GM12878 (cell line): ENCODE results near the gene ADPRHL1. TPM values are rescaled to one million over a fixed set of nuclear protein-coding genes. Genes with fewer than 3 reads are reported as not detected.

ENCODE experiments used
- ATAC-seq: fragments of 200-7000 bp; cut with Tn5 transposase; 3 replicates; pipeline ENCODE4 v1.9.1; 2020; ENCODE audit warnings: mild to moderate bottlenecking, moderate library complexity
- BruUV-seq: library from RNA; stranded (reverse); fragments of 400-500 nt; replicated peaks from 2 replicates; lab custom pipeline; 2021; lab: Mats Ljungman, UMichigan
- CTCF ChIA-PET: fragments of 300-600 bp; sonication (Branson Sonifier 250); formaldehyde crosslinking; extraction: SDS; loops from one replicate; lab custom pipeline; 2021; ENCODE audit warnings: inconsistent platforms; lab: Yijun Ruan, JAX
- POLR2A ChIA-PET: fragments of 350-600 bp; formaldehyde crosslinking; extraction: SDS; loops from one replicate; lab custom pipeline; 2021; ENCODE audit warnings: inconsistent platforms; lab: Charles Lee
- RAD21 ChIA-PET: fragments of 300-600 bp; sonication (Branson Sonifier 250); formaldehyde crosslinking; loops from one replicate; lab custom pipeline; 2023; ENCODE audit warnings: antibody characterized with exemption; ENCODE audit not compliant: unreplicated experiment; lab: Charles Lee
- SMC1A ChIA-PET: fragments of 300-600 bp; sonication (Branson Sonifier 250); formaldehyde crosslinking; loops from one replicate; lab custom pipeline; 2023; ENCODE audit not compliant: unreplicated experiment, uncharacterized antibody; lab: Charles Lee
- DNase-seq: peaks from one replicate; pipeline ENCODE4 v3.0.0-alpha.2; 2011; ENCODE audit warnings: low read depth, low spot score
- FAIRE-seq: peaks from 3 replicates; lab custom pipeline; 2011; peaks lifted over from hg19 to GRCh38; lab: Jason Lieb, UNC
- H2AFZ ChIP-seq: 2 replicates; pipeline ENCODE4 v1.6.0; 2011; ENCODE audit warnings: low read depth, low read length, control low read depth; ENCODE audit not compliant: control insufficient read depth
- H3K27ac ChIP-seq: 2 replicates; pipeline ENCODE4 v1.5.1; 2011; ENCODE audit warnings: control low read depth; ENCODE audit not compliant: control insufficient read depth, insufficient read depth
- H3K27me3 ChIP-seq, 2 experiments: replicated peaks in 1 of 2; 2 replicates each; pipeline versions ENCODE4 v1.6.0 to v1.6.1; 2011; ENCODE audit warnings: low read length in 1 of 2; ENCODE audit not compliant: control insufficient read depth in 2 of 2, insufficient read depth in 2 of 2
- H3K36me3 ChIP-seq, 2 experiments: 2 replicates each; pipeline ENCODE4 v1.5.1; 2011; ENCODE audit warnings: low read length in 1 of 2; ENCODE audit not compliant: control insufficient read depth in 2 of 2, insufficient read depth in 2 of 2
- H3K4me1 ChIP-seq: 2 replicates; pipeline ENCODE4 v1.6.1; 2011; ENCODE audit warnings: mild to moderate bottlenecking, low read length, moderate library complexity, mixed read lengths; ENCODE audit not compliant: control insufficient read depth, insufficient read depth
- H3K4me2 ChIP-seq: 2 replicates; pipeline ENCODE4 v1.6.0; 2011; ENCODE audit warnings: control low read depth; ENCODE audit not compliant: control insufficient read depth, insufficient read depth
- H3K4me3 ChIP-seq: fragments of 200-600 bp; sonication (generic); 2 replicates; pipeline ENCODE4 v1.5.1; 2016
- H3K79me2 ChIP-seq: 2 replicates; pipeline ENCODE4 v1.6.0; 2011; ENCODE audit warnings: low read length; ENCODE audit not compliant: control insufficient read depth, insufficient read depth
- H3K9ac ChIP-seq: 2 replicates; pipeline ENCODE4 v1.8.0; 2011; ENCODE audit warnings: low read length, control low read depth, mixed read lengths; ENCODE audit not compliant: control insufficient read depth, insufficient read depth
- H3K9me3 ChIP-seq: replicated peaks from 3 replicates; pipeline ENCODE4 v1.5.1; 2011; ENCODE audit warnings: mild to moderate bottlenecking, low read length; ENCODE audit not compliant: control insufficient read depth, insufficient read depth
- H4K20me1 ChIP-seq: 2 replicates; pipeline ENCODE4 v1.6.0; 2011; ENCODE audit not compliant: control insufficient read depth, insufficient read depth
- CREB1 ChIP-seq: IDR thresholded peaks from 2 replicates; pipeline ENCODE4 v1.6.1; 2012; ENCODE audit warnings: low read depth, mild to moderate bottlenecking, inconsistent platforms
- CREM ChIP-seq: IDR thresholded peaks from 2 replicates; pipeline ENCODE4 v1.6.1; 2014; ENCODE audit warnings: antibody characterized with exemption, low read depth
- EGR1 ChIP-seq, 2 experiments: IDR thresholded peaks; 1 replicate in 1 of 2; 2 replicates in 1 of 2; pipeline ENCODE4 v1.6.1; 2011 to 2012; ENCODE audit warnings: low read depth in 2 of 2, low read length in 2 of 2, borderline replicate concordance in 1 of 2, mild to moderate bottlenecking in 1 of 2, moderate library complexity in 1 of 2
- ESRRA ChIP-seq: IDR thresholded peaks from 2 replicates; pipeline ENCODE4 v1.6.1; 2012; ENCODE audit warnings: mild to moderate bottlenecking, low read length, improper control_type of control experiment
- EZH2 ChIP-seq: IDR thresholded peaks from 2 replicates; pipeline ENCODE4 v1.6.1; 2012; ENCODE audit warnings: low read depth, mild to moderate bottlenecking, control low read depth, inconsistent platforms, low read length, borderline replicate concordance; ENCODE audit not compliant: control insufficient read depth
- HDGF ChIP-seq: fragments of 450-650 bp; IDR thresholded peaks from 2 replicates; pipeline ENCODE4 v1.6.1; 2016; ENCODE audit warnings: antibody characterized with exemption
- IRF4 ChIP-seq: IDR thresholded peaks from 2 replicates; pipeline ENCODE4 v1.6.1; 2011; ENCODE audit warnings: low read depth, low read length
- POLR2A ChIP-seq: IDR thresholded peaks from 2 replicates; pipeline ENCODE4 v1.6.1; 2011; ENCODE audit warnings: low read depth, mild to moderate bottlenecking, low read length
- RAD21 ChIP-seq: IDR thresholded peaks from 2 replicates; pipeline ENCODE4 v1.6.1; 2011; ENCODE audit warnings: mild to moderate bottlenecking, low read depth, low read length, moderate library complexity; ENCODE audit not compliant: insufficient read depth
- RBBP5 ChIP-seq: fragments of 200-600 bp; sonication (generic); conservative IDR thresholded peaks from 2 replicates; pipeline ENCODE4 v1.6.1; 2016
- SMARCA5 ChIP-seq: fragments of 450-650 bp; IDR thresholded peaks from 2 replicates; pipeline ENCODE4 v1.6.1; 2017; ENCODE audit warnings: mild to moderate bottlenecking
- SUZ12 ChIP-seq: fragments of 200-600 bp; sonication (generic); IDR thresholded peaks from one replicate; pipeline ENCODE4 v1.6.1; 2018; ENCODE audit warnings: antibody characterized with exemption, mild to moderate bottlenecking; ENCODE audit not compliant: unreplicated experiment
- WRNIP1 ChIP-seq: IDR thresholded peaks from 2 replicates; pipeline ENCODE4 v1.6.1; 2011; ENCODE audit warnings: low read depth, low read length, improper control_type of control experiment, borderline replicate concordance
- YY1 ChIP-seq: IDR thresholded peaks from 2 replicates; pipeline ENCODE4 v1.6.1; 2011; ENCODE audit warnings: low read depth, mild to moderate bottlenecking, low read length
- ZBED1 ChIP-seq: IDR thresholded peaks from 2 replicates; pipeline ENCODE4 v1.6.1; 2016; ENCODE audit warnings: borderline replicate concordance
- ZBTB40 ChIP-seq: fragments of 450-650 bp; IDR thresholded peaks from 2 replicates; pipeline ENCODE4 v1.6.1; 2016; ENCODE audit warnings: mild to moderate bottlenecking, moderate library complexity, borderline replicate concordance
- ZNF207 ChIP-seq: fragments of 450-650 bp; IDR thresholded peaks from 2 replicates; pipeline ENCODE4 v1.6.1; 2014; ENCODE audit warnings: antibody characterized with exemption, mild to moderate bottlenecking, borderline replicate concordance
- ZNF24 ChIP-seq: fragments of 450-650 bp; IDR thresholded peaks from 2 replicates; pipeline ENCODE4 v1.6.1; 2017; ENCODE audit warnings: antibody characterized with exemption, mild to moderate bottlenecking
- ZNF384 ChIP-seq: IDR thresholded peaks from 2 replicates; pipeline ENCODE4 v1.6.1; 2012; ENCODE audit warnings: low read depth, mild to moderate bottlenecking, low read length, improper control_type of control experiment, borderline replicate concordance
- WGBS: methylation state at CpG from one replicate; pipeline ENCODE4 v1.1.6; 2016; ENCODE audit warnings: low lambda C conversion rate; ENCODE audit not compliant: insufficient replicate concordance, insufficient coverage; ENCODE audit errors: missing lambda C conversion rate; 5-methylcytosine and 5-hydroxymethylcytosine counted together
- in situ Hi-C: fragments of 300-500 bp; cut with MboI; formaldehyde crosslinking; loops from 9 replicates; pipeline ENCODE4 v1.14.3; 2018; ENCODE audit warnings: mixed read lengths
- intact Hi-C: fragments of 100-400 bp; cut with micrococcal nuclease; formaldehyde crosslinking; loops from one replicate; pipeline ENCODE4 v1.14.2; 2022; ENCODE audit not compliant: unreplicated experiment
- polyA plus RNA-seq, 11 experiments: library from polyadenylated mRNA; depleted of rRNA in 4 of 11; unstranded in 6 of 11; stranded (reverse) in 5 of 11; fragments of >200 nt; fragmentation: Nextera tagmentation in 4 of 11; fragmentation: Illumina TruSeq in 1 of 11; extraction: Ambion mirVana in 4 of 11; extraction: Trizol in 1 of 11; gene quantifications; 1 replicate in 1 of 11; 2 replicates in 10 of 11; pipeline versions ENCODE4 v1.2.1 to v1.2.3, GENCODE V29; 2011 to 2016; ENCODE audit warnings: inconsistent platforms in 2 of 11, missing spikeins in 2 of 11, low read depth in 1 of 11
- total RNA-seq, 4 experiments: library from RNA; depleted of rRNA in 3 of 4; stranded (reverse); fragments of >200 nt in 3 of 4; fragmentation: Illumina TruSeq in 1 of 4; extraction: Trizol in 1 of 4; gene quantifications; 2 replicates each; pipeline versions ENCODE4 v1.2.1 to v1.2.3, GENCODE V29; 2013 to 2021

Gene ADPRHL1
- total and polyA plus RNA-seq, 10 of the 15 experiments (the other 5 are each of a cell fraction or from before 2014, with no cell fraction given) = 0.05 to 1.9 (median 1.0) TPM

- Histone ChIP-seq H3K4me3 (peak overlapping the region; percentile 87), H2AFZ (peak overlapping the region; percentile 82), H3K79me2 (no peaks in the 10 kb centered on the region), H3K4me1 (no peaks in the 10 kb centered on the region), H3K9me3 (no peaks in the 10 kb centered on the region), H3K9ac (peak overlapping the region; percentile 53; the same call in 1 of the 2 replicates), H3K36me3 (no peaks in the 10 kb centered on the region), H4K20me1 (no peaks in the 10 kb centered on the region), H3K27ac (peak overlapping the region; percentile 9; the same call in 1 of the 2 replicates), H3K27me3 (no peaks in the 10 kb centered on the region), H3K4me2 (peak overlapping the region; percentile 83)
- in situ Hi-C loops (loop anchor here (5.0 kb wide), 1 partner anchor 451 kb away; no protein-coding TSS in a partner anchor), intact Hi-C loops (loop anchor here (1.0 to 10.0 kb wide), 4 partner anchors 96 to 451 kb away; partner anchors contain the start of gene LAMP1)
- no TSS peak for BruUV-seq
- ChIA-PET POLR2A (no interaction called here), SMC1A (interaction anchor here (1.1 kb wide), 1 partner anchor 118 kb away, joined by 3 read pairs; no protein-coding TSS in a partner anchor), CTCF (interaction anchor here (0.8 to 4.3 kb wide), 4 partner anchors 118 to 451 kb away, joined by 3 to 16 read pairs (median 4); no protein-coding TSS in a partner anchor), RAD21 (interaction anchor here (0.7 to 2.1 kb wide), 3 partner anchors 117 to 451 kb away, joined by 3 to 9 read pairs (median 5); no protein-coding TSS in a partner anchor)
- peak; percentile 99 for ATAC-seq
- WGBS = 6% methylated on average over 49 of the region's 63 CpGs
- peak; percentile 1 for DNase-seq
- FAIRE-seq = no peak
- peak; percentile 50; the same call in 1 of the 2 replicates for TF ChIP-seq POLR2A
- no peak for TF ChIP-seq IRF4
- no peak for TF ChIP-seq ZNF207
- TF ChIP-seq ZNF24 = no peak
- TF ChIP-seq SUZ12 = no peak
- TF ChIP-seq HDGF = peak; percentile 84
- TF ChIP-seq RAD21 = peak; percentile 81
- TF ChIP-seq ZBTB40 = no peak
- TF ChIP-seq ZBED1 = no peak
- TF ChIP-seq EGR1 (IDR thresholded peaks at IDR 0.05; ENCODE audit: borderline replicate concordance in 1 of 2, low read depth in 2 of 2, low read length in 2 of 2) = no peak
- TF ChIP-seq WRNIP1 = no peak
- no peak for TF ChIP-seq EZH2
- no peak for TF ChIP-seq CREB1
- peak; percentile 84; the same call in 1 of the 2 replicates for TF ChIP-seq SMARCA5
- no peak for TF ChIP-seq CREM
- no peak for TF ChIP-seq RBBP5
- TF ChIP-seq ESRRA = no peak
- no peak for TF ChIP-seq ZNF384
- TF ChIP-seq YY1 = peak; percentile 81
Observed at GRCh38 chr13:113393563-113394338, 59.5 kb downstream of the ADPRHL1 start.
